ENCODE measurements around the gene PRSS33. TPM values are rescaled to one million over a fixed set of nuclear protein-coding genes. Genes with fewer than 3 reads are reported as not detected.

PRSS33 gene
- total RNA-seq, 1 donor from 2014 or later = not detected

GRCh38 chr16:2814551-2815298 lies 27.4 kb upstream of the PRSS33 start:
- H3K27ac ChIP-seq (ENCODE audit: low read depth, low read length) = no peak overlapping the region
- no peaks in the 10 kb centered on the region for H3K36me3 ChIP-seq (ENCODE audit: control insufficient read depth in 3 of 3, insufficient read depth in 3 of 3, low read length in 3 of 3)
- H3K4me1 ChIP-seq (ENCODE audit: control insufficient read depth in 3 of 3, insufficient read depth in 3 of 3, low read length in 3 of 3) = peaks cover 7 to 10% (median 10%) of the 10 kb centered on the region in 3 donors
- no peak overlapping the region for H3K9ac ChIP-seq (ENCODE audit: low read depth in 1 of 3, low read length in 3 of 3)
- H3K9me3 ChIP-seq (ENCODE audit: control insufficient read depth in 3 of 3, low read length in 3 of 3) = no peaks in the 10 kb centered on the region
- H3K27me3 ChIP-seq (ENCODE audit: control insufficient read depth in 3 of 3, insufficient read depth in 3 of 3, low read length in 3 of 3) = peaks cover 19 to 59% (median 30%) of the 10 kb centered on the region in 3 donors
- H3K4me3 ChIP-seq (ENCODE audit: low read length in 3 of 3) = no peak overlapping the region

GRCh38 chr16:2813771-2814221 lies 26.4 kb upstream of the PRSS33 start:
- Histone ChIP-seq H3K27ac (ENCODE audit: low read depth, low read length) (no peak overlapping the region), H3K36me3 (ENCODE audit: control insufficient read depth in 3 of 3, insufficient read depth in 3 of 3, low read length in 3 of 3) (no peaks in the 10 kb centered on the region), H3K4me1 (ENCODE audit: control insufficient read depth in 3 of 3, insufficient read depth in 3 of 3, low read length in 3 of 3) (peaks cover 7 to 10% (median 10%) of the 10 kb centered on the region in 3 donors), H3K9me3 (ENCODE audit: control insufficient read depth in 3 of 3, low read length in 3 of 3) (no peaks in the 10 kb centered on the region), H3K27me3 (ENCODE audit: control insufficient read depth in 3 of 3, insufficient read depth in 3 of 3, low read length in 3 of 3) (peaks cover 18 to 52% (median 23%) of the 10 kb centered on the region in 3 donors), H3K9ac (ENCODE audit: low read depth in 1 of 3, low read length in 3 of 3) (no peak overlapping the region), H3K4me3 (ENCODE audit: low read length in 3 of 3) (no peak overlapping the region)

- H3K27ac ChIP-seq (ENCODE audit: low read depth, low read length) = no peak overlapping the region
- no peaks in the 10 kb centered on the region for H3K36me3 ChIP-seq (ENCODE audit: control insufficient read depth in 3 of 3, insufficient read depth in 3 of 3, low read length in 3 of 3)
- H3K4me3 ChIP-seq (ENCODE audit: low read length in 3 of 3) = no peak overlapping the region
- H3K9me3 ChIP-seq (ENCODE audit: control insufficient read depth in 3 of 3, low read length in 3 of 3) = no peaks in the 10 kb centered on the region
- peaks cover 18 to 45% (median 19%) of the 10 kb centered on the region in 3 donors for H3K27me3 ChIP-seq (ENCODE audit: control insufficient read depth in 3 of 3, insufficient read depth in 3 of 3, low read length in 3 of 3)
- peaks cover 7 to 10% (median 10%) of the 10 kb centered on the region in 3 donors for H3K4me1 ChIP-seq (ENCODE audit: control insufficient read depth in 3 of 3, insufficient read depth in 3 of 3, low read length in 3 of 3)
- H3K9ac ChIP-seq (ENCODE audit: low read depth in 1 of 3, low read length in 3 of 3) = peak overlapping the region in 1 of 3 donors; percentile 25
Observed at GRCh38 chr16:2811703-2812471, 24.5 kb upstream of the PRSS33 start.

GRCh38 chr16:2810651-2811050 lies 23.3 kb upstream of the PRSS33 start:
- H3K9me3 ChIP-seq (ENCODE audit: control insufficient read depth in 3 of 3, low read length in 3 of 3) = no peaks in the 10 kb centered on the region
- peaks cover 7 to 10% (median 10%) of the 10 kb centered on the region in 3 donors for H3K4me1 ChIP-seq (ENCODE audit: control insufficient read depth in 3 of 3, insufficient read depth in 3 of 3, low read length in 3 of 3)
- no peak overlapping the region for H3K9ac ChIP-seq (ENCODE audit: low read depth in 1 of 3, low read length in 3 of 3)
- H3K4me3 ChIP-seq (ENCODE audit: low read length in 3 of 3) = no peak overlapping the region
- no peak overlapping the region for H3K27ac ChIP-seq (ENCODE audit: low read depth, low read length)
- H3K27me3 ChIP-seq (ENCODE audit: control insufficient read depth in 3 of 3, insufficient read depth in 3 of 3, low read length in 3 of 3) = peaks cover 24 to 48% (median 26%) of the 10 kb centered on the region in 3 donors
- H3K36me3 ChIP-seq (ENCODE audit: control insufficient read depth in 3 of 3, insufficient read depth in 3 of 3, low read length in 3 of 3) = no peaks in the 10 kb centered on the region

- Histone ChIP-seq H3K27ac (ENCODE audit: low read depth, low read length) (no peak overlapping the region), H3K9me3 (ENCODE audit: control insufficient read depth in 3 of 3, low read length in 3 of 3) (peaks cover under 1 to 6% (median 2%) of the 10 kb centered on the region in 3 donors), H3K36me3 (ENCODE audit: control insufficient read depth in 3 of 3, insufficient read depth in 3 of 3, low read length in 3 of 3) (no peaks in the 10 kb centered on the region), H3K27me3 (ENCODE audit: control insufficient read depth in 3 of 3, insufficient read depth in 3 of 3, low read length in 3 of 3) (peaks cover 20 to 46% (median 27%) of the 10 kb centered on the region in 3 donors), H3K4me3 (ENCODE audit: low read length in 3 of 3) (no peak overlapping the region), H3K9ac (ENCODE audit: low read depth in 1 of 3, low read length in 3 of 3) (no peak overlapping the region), H3K4me1 (ENCODE audit: control insufficient read depth in 3 of 3, insufficient read depth in 3 of 3, low read length in 3 of 3) (peaks cover 7 to 10% (median 10%) of the 10 kb centered on the region in 3 donors)
Observed at GRCh38 chr16:2809149-2809760, 21.9 kb upstream of the PRSS33 start.

- Histone ChIP-seq H3K36me3 (ENCODE audit: control insufficient read depth in 3 of 3, insufficient read depth in 3 of 3, low read length in 3 of 3) (no peaks in the 10 kb centered on the region), H3K27me3 (ENCODE audit: control insufficient read depth in 3 of 3, insufficient read depth in 3 of 3, low read length in 3 of 3) (peaks cover 20 to 46% (median 27%) of the 10 kb centered on the region in 3 donors)
Observed at GRCh38 chr16:2808181-2808580, 20.8 kb upstream of the PRSS33 start.

GRCh38 chr16:2806286-2806685 lies 18.9 kb upstream of the PRSS33 start:
- H3K9me3 ChIP-seq (ENCODE audit: control insufficient read depth in 3 of 3, low read length in 3 of 3) = peaks cover 5 to 11% (median 6%) of the 10 kb centered on the region in 3 donors

More at GRCh38 chr16:2808181-2808580, 20.8 kb upstream of the PRSS33 start:
- Histone ChIP-seq H3K9ac (ENCODE audit: low read depth in 1 of 3, low read length in 3 of 3) (no peak overlapping the region), H3K4me1 (ENCODE audit: control insufficient read depth in 3 of 3, insufficient read depth in 3 of 3, low read length in 3 of 3) (peaks cover 7 to 10% (median 10%) of the 10 kb centered on the region in 3 donors), H3K4me3 (ENCODE audit: low read length in 3 of 3) (no peak overlapping the region), H3K27ac (ENCODE audit: low read depth, low read length) (no peak overlapping the region), H3K9me3 (ENCODE audit: control insufficient read depth in 3 of 3, low read length in 3 of 3) (peaks cover 5 to 11% (median 6%) of the 10 kb centered on the region in 3 donors)

GRCh38 chr16:2804728-2805127 lies 17.4 kb upstream of the PRSS33 start:
- Histone ChIP-seq H3K36me3 (ENCODE audit: control insufficient read depth in 3 of 3, insufficient read depth in 3 of 3, low read length in 3 of 3) (no peaks in the 10 kb centered on the region), H3K27me3 (ENCODE audit: control insufficient read depth in 3 of 3, insufficient read depth in 3 of 3, low read length in 3 of 3) (peaks cover 9 to 26% (median 18%) of the 10 kb centered on the region in 3 donors), H3K9me3 (ENCODE audit: control insufficient read depth in 3 of 3, low read length in 3 of 3) (peaks cover 5 to 11% (median 6%) of the 10 kb centered on the region in 3 donors), H3K4me1 (ENCODE audit: control insufficient read depth in 3 of 3, insufficient read depth in 3 of 3, low read length in 3 of 3) (no peaks in the 10 kb centered on the region), H3K9ac (ENCODE audit: low read depth in 1 of 3, low read length in 3 of 3) (no peak overlapping the region), H3K27ac (ENCODE audit: low read depth, low read length) (no peak overlapping the region), H3K4me3 (ENCODE audit: low read length in 3 of 3) (no peak overlapping the region)

More at GRCh38 chr16:2806286-2806685, 18.9 kb upstream of the PRSS33 start:
- Histone ChIP-seq H3K4me3 (ENCODE audit: low read length in 3 of 3) (no peak overlapping the region), H3K4me1 (ENCODE audit: control insufficient read depth in 3 of 3, insufficient read depth in 3 of 3, low read length in 3 of 3) (no peaks in the 10 kb centered on the region), H3K9ac (ENCODE audit: low read depth in 1 of 3, low read length in 3 of 3) (no peak overlapping the region), H3K36me3 (ENCODE audit: control insufficient read depth in 3 of 3, insufficient read depth in 3 of 3, low read length in 3 of 3) (no peaks in the 10 kb centered on the region), H3K27ac (ENCODE audit: low read depth, low read length) (no peak overlapping the region), H3K27me3 (ENCODE audit: control insufficient read depth in 3 of 3, insufficient read depth in 3 of 3, low read length in 3 of 3) (peaks cover 15 to 35% (median 25%) of the 10 kb centered on the region in 3 donors)

GRCh38 chr16:2803545-2804195 lies 16.3 kb upstream of the PRSS33 start:
- H3K27me3 ChIP-seq (ENCODE audit: control insufficient read depth in 3 of 3, insufficient read depth in 3 of 3, low read length in 3 of 3) = peaks cover 9 to 32% (median 26%) of the 10 kb centered on the region in 3 donors
- no peak overlapping the region for H3K27ac ChIP-seq (ENCODE audit: low read depth, low read length)
- no peak overlapping the region for H3K9ac ChIP-seq (ENCODE audit: low read depth in 1 of 3, low read length in 3 of 3)
- H3K9me3 ChIP-seq (ENCODE audit: control insufficient read depth in 3 of 3, low read length in 3 of 3) = peaks cover 5 to 11% (median 6%) of the 10 kb centered on the region in 3 donors
- H3K4me3 ChIP-seq (ENCODE audit: low read length in 3 of 3) = no peak overlapping the region
- H3K4me1 ChIP-seq (ENCODE audit: control insufficient read depth in 3 of 3, insufficient read depth in 3 of 3, low read length in 3 of 3) = no peaks in the 10 kb centered on the region
- H3K36me3 ChIP-seq (ENCODE audit: control insufficient read depth in 3 of 3, insufficient read depth in 3 of 3, low read length in 3 of 3) = no peaks in the 10 kb centered on the region

Data from skeletal muscle tissue (tissue), 4 donors.